Measurements from ENCODE around the gene EPB42. TPM values are rescaled to one million over a fixed set of nuclear protein-coding genes. Genes with fewer than 3 reads are reported as not detected.

EPB42 gene
- total RNA-seq, 2 experiments from 2014 or later, result not detected

DNA sequence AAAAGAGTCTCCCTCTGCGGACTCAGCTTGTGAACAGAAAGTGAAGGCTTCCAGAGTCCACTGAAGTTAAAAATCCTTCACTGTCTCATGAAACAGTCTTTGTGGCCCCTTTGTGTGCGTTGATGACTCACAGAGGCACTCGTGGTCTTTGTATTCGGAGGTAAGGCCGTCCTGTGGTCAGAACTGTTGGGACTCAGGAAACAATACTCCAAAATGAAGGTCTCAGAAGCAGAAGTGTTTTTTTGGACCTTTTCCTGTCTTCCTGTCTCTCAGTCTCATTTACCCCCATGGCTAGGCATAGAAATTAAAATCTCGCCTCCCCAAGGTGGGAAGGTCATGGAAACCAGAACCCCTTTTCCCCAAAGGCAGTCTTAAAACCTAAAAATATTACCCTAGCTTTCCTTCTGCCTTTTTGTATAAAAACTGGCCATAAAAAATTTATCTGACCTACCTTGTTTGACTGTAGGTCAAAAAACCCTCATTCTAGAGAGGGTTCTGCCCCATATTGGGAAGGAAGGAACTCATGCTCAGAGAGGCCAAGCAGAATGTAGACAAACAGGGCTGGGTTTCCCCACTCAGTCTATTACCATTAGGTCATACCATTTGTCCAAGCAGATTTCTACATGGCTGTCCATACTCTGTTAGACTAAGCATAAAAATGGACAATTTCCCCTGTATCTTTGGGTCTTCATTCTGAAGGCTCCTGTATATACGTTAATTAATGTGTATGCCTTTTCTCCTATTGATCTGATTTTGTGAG is 19.1 kb upstream of the EPB42 start:
- peak; percentile 56 for DNase-seq
- no peaks in the 10 kb centered on the region for H3K9me3 Mint-ChIP-seq
- CTCF ChIA-PET, result interaction anchor here (1.0 kb wide), 1 partner anchor 14 kb away, joined by 4 read pairs; no protein-coding TSS in a partner anchor
- no peaks in the 10 kb centered on the region for H3K36me3 Mint-ChIP-seq (ENCODE audit: low read depth)
- intact Hi-C loops (cut with micrococcal nuclease), result no loop called here
- peaks cover 12% of the 10 kb centered on the region for H3K4me1 Mint-ChIP-seq (ENCODE audit: low read depth)
- TF ChIP-seq CTCF (IDR thresholded peaks at IDR 0.05), result no peak
- H3K27me3 Mint-ChIP-seq, result peaks cover 2% of the 10 kb centered on the region
- no peak overlapping the region for H3K4me3 Mint-ChIP-seq
- ATAC-seq, result peak; percentile 77
- POLR2A ChIA-PET, result interaction anchor here (1.6 kb wide), 1 partner anchor 11 kb away, joined by 5 read pairs; no protein-coding TSS in a partner anchor
- H3K27ac Mint-ChIP-seq, result no peak overlapping the region

DNA sequence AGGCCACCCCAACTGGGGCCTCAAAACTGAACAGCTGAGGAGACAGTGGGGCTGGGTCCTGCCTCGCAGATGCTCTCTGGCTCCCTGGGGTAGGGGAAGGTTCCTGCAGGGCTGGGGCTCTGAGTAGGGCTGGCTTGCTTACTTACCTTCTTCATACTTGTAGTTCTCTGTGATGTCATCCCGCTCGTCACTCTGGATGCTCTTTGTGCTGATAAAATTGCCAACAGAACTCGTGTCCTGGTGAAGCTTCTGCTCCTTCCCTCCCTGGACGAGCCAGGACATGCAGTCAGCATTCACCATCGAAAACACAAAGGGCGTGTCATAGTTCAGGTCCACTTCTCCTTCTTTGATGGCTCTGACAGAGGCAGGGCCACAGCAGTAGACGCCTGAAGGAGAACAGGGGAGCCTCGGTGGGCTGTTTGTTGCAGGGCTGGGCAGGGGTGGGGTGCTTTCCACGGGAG is 17.9 kb upstream of the EPB42 start:
- ATAC-seq (no peak), DNase-seq (no peak)
- intact Hi-C loops (cut with micrococcal nuclease), result no loop called here
- TF ChIP-seq CTCF (IDR thresholded peaks at IDR 0.05), result no peak
- ChIA-PET POLR2A (no interaction called here), CTCF (interaction anchor here (0.7 kb wide), 1 partner anchor 14 kb away, joined by 3 read pairs; no protein-coding TSS in a partner anchor)
- no peak overlapping the region for H3K4me3 Mint-ChIP-seq
- H3K4me1 Mint-ChIP-seq (ENCODE audit: low read depth), result peaks cover 12% of the 10 kb centered on the region
- H3K36me3 Mint-ChIP-seq (ENCODE audit: low read depth), result no peaks in the 10 kb centered on the region
- H3K9me3 Mint-ChIP-seq, result no peaks in the 10 kb centered on the region
- no peak overlapping the region for H3K27ac Mint-ChIP-seq
- no peaks in the 10 kb centered on the region for H3K27me3 Mint-ChIP-seq

DNA sequence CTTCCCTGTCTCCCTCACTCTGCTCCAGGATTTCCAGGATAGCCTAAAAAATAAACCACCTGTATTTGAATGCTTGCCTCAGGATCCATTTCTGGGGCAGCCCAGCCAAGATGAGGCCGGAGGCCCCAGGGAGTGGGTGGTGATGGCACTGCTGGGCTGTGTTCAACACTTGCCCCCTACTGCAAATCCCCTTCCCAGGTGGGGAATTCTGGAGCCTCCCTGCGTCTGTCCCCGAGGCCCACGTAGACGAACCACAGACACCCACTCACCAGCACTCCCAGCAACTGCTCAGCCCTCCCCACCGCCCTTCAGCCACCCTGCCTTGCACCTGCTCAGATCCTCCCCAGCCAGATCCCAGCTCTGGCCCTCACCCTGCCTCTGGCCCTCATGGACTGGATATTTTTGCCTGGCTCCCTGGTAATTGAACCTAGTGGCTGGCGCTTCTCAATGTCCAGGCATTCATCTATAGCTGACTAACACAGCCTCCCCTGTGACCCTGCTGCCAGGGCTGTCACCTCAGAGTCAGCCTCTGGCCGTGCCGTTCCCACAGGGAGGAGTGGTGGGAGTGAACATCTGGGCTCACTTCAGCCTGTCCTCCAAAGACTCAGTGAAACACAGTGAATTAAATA is 17.1 kb upstream of the EPB42 start:
- Mint-ChIP-seq H3K27me3 (no peaks in the 10 kb centered on the region), H3K27ac (no peak overlapping the region), H3K4me3 (no peak overlapping the region), H3K4me1 (ENCODE audit: low read depth) (peaks cover 12% of the 10 kb centered on the region), H3K36me3 (ENCODE audit: low read depth) (no peaks in the 10 kb centered on the region), H3K9me3 (no peaks in the 10 kb centered on the region)
- intact Hi-C loops (cut with micrococcal nuclease), result no loop called here
- no peak for TF ChIP-seq CTCF (IDR thresholded peaks at IDR 0.05)
- ChIA-PET CTCF (interaction anchor here (0.7 kb wide), 1 partner anchor 13 kb away, joined by 3 read pairs; no protein-coding TSS in a partner anchor), POLR2A (no interaction called here)
- DNase-seq (no peak), ATAC-seq (no peak)

DNA sequence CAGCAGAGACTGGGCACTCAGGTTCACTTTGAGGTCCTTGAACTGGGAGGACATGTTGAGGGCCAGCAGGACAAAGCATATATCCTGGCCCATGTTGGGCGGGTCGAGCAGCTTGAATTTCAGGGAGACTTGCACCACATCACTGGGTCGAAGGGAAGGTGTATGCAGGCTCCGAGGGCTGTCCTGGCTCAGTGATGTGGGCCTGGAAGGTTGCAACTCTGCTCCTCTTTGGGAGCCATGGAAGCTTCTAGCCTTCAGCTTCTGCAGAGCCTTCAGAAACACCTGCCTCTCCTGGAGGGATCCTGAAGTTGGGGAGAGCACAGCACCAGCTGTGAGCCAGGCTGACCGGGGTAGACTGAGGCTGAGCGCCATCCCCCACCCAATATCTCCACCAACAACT is 14.7 kb upstream of the EPB42 start:
- Mint-ChIP-seq H3K4me3 (no peak overlapping the region), H3K27me3 (no peaks in the 10 kb centered on the region), H3K27ac (no peak overlapping the region), H3K4me1 (ENCODE audit: low read depth) (peaks cover 12% of the 10 kb centered on the region), H3K36me3 (ENCODE audit: low read depth) (no peaks in the 10 kb centered on the region), H3K9me3 (no peaks in the 10 kb centered on the region)
- ATAC-seq, result no peak
- no peak for DNase-seq
- CTCF ChIA-PET, result interaction anchor here (1.8 to 2.6 kb wide), 2 partner anchors 10 to 50 kb away, joined by 6 to 12 read pairs; no protein-coding TSS in a partner anchor
- intact Hi-C loops (cut with micrococcal nuclease), result no loop called here
- no peak for TF ChIP-seq CTCF (IDR thresholded peaks at IDR 0.05)
- POLR2A ChIA-PET, result no interaction called here
